GM19324 (cell line): ENCODE results near the gene SLC28A1.
"Not testable (repeated sequence)": the region's sequence is repeated elsewhere in the genome, so short reads cannot be mapped to it uniquely, and the experiment has no call there.

Source experiments
- ATAC-seq: cut with Tn5 transposase; IDR thresholded peaks from one replicate; pipeline ENCODE4 v1.9.1; 2021; ENCODE audit warnings: mild to moderate bottlenecking, moderate library complexity; ENCODE audit not compliant: unreplicated experiment, low FRiP score

The SLC28A1 gene

GRCh38 chr15:84961707-84962106 is 77.2 kb downstream of the SLC28A1 start:
- no peak for ATAC-seq

GRCh38 chr15:84962955-84963354 is 78.5 kb downstream of the SLC28A1 start:
- no peak for ATAC-seq

- ATAC-seq, result no peak
These were observed 82.9 kb downstream of the SLC28A1 start for GRCh38 chr15:84967380-84967779.

GRCh38 chr15:84968301-84968700 is 83.8 kb downstream of the SLC28A1 start:
- no peak for ATAC-seq

- no peak for ATAC-seq
These were observed 84.8 kb downstream of the SLC28A1 start for GRCh38 chr15:84969257-84969656.

GRCh38 chr15:84970843-84971242 is 86.4 kb downstream of the SLC28A1 start:
- ATAC-seq, result no peak

GRCh38 chr15:84973492-84974460 is 89.3 kb downstream of the SLC28A1 start:
- no peak for ATAC-seq

GRCh38 chr15:84975871-84976351 is 91.4 kb downstream of the SLC28A1 start:
- no peak for ATAC-seq

- ATAC-seq, result no peak
These were observed 92.4 kb downstream of the SLC28A1 start for GRCh38 chr15:84976746-84977345.

GRCh38 chr15:84979651-84980050 is 95.2 kb downstream of the SLC28A1 start:
- ATAC-seq, result no peak

- ATAC-seq, result peak; percentile 57
These were observed 96.0 kb downstream of the SLC28A1 start for GRCh38 chr15:84980196-84981053.

- peak; percentile 57 for ATAC-seq
These were observed 96.7 kb downstream of the SLC28A1 start for GRCh38 chr15:84981054-84981710.

GRCh38 chr15:84981711-84982300 is 97.3 kb downstream of the SLC28A1 start, which contains the start of gene PDE8A:
Gene PDE8A (plus strand): TSS chr15:84981856. CDS start chr15:84982163, 307 bp downstream.
- peak; percentile 27 for ATAC-seq

GRCh38 chr15:84982301-84982920 is 97.9 kb downstream of the SLC28A1 start:
- no peak for ATAC-seq

- no peak for ATAC-seq
These were observed 98.8 kb downstream of the SLC28A1 start for GRCh38 chr15:84983294-84983693.

GRCh38 chr15:84983711-84984110 is 99.2 kb downstream of the SLC28A1 start:
- ATAC-seq, result no peak

GRCh38 chr15:84985158-84985557 is 100.7 kb downstream of the SLC28A1 start:
- ATAC-seq, result no peak

GRCh38 chr15:84987351-84987750 is 102.9 kb downstream of the SLC28A1 start:
- not testable (repeated sequence) for ATAC-seq

GRCh38 chr15:84987949-84988624 is 103.6 kb downstream of the SLC28A1 start:
- no peak for ATAC-seq
